ENCODE measurements around the gene TAS1R3. TPM values are rescaled to one million over a fixed set of nuclear protein-coding genes. Genes with fewer than 3 reads are reported as not detected.

TAS1R3 gene
- total and polyA plus RNA-seq, 5 donors from 2014 or later: 0.06 to 2.0 (median 0.11) TPM; not detected in 2

DNA sequence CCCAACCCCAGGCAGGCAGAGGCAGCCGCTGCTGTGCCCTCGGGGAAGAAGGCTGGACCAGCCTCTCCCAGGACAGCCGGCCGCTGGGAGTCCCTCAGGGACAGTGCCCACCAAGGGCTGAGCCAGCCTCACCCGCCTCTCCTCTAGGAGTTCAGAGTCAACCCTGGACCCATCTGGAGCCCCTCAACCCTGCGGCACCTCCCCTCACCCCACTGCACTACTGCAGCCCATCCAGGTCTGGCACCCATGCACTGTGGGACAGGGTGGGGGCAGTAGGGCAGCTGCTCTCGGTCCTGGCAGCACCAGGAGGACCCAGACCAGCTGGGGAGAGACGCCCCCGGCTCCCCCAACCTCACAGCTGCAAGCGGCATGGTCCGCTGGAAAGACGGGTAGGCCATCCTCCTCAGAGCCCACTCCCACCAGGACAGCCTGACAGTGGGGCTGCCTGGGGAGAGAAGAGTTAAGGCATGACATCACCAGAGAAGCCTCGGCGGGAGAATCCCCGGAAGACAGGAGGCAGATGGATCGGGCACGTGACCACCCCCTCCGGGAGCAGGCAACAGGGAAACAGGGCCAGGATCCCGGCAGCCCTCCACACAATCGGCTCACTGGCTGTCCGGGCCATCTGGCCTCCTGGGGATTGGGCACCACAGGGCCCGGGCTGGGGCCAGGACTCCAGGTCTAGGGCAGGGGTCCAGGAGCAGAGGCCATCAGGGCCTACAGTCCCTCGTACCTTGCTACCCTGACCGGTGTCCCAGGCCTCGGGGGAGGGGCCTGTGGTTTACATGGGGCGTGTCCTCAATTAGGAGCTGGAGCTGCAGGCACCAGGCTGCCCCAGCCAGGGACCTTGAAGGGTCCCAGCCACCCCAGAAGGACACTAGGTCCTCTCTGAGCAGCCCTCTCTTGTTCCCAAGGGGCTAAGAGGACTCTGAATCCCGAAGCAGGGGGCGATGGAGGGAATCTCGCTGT, 26.5 kb upstream of the TAS1R3 start:
- H3K4me1 Mint-ChIP-seq: peaks cover 0 to 26% (median 8%) of the 10 kb centered on the region in 4 donors
- Histone ChIP-seq H3K4me3 (ENCODE audit: low read depth, low read length) (no peak overlapping the region), H3K27ac (ENCODE audit: insufficient read depth, low read length, poor library complexity, severe bottlenecking) (peak overlapping the region; percentile 66), H3K36me3 (ENCODE audit: control insufficient read depth, insufficient read depth, low read length) (no peaks in the 10 kb centered on the region), H3K4me1 (ENCODE audit: control insufficient read depth, insufficient read depth, low read length, poor library complexity, severe bottlenecking) (peaks cover 40% of the 10 kb centered on the region), H3K9me3 (ENCODE audit: control insufficient read depth in 2 of 2, low read length in 2 of 2) (no peaks in the 10 kb centered on the region), H3K27me3 (ENCODE audit: control insufficient read depth, insufficient read depth, low read length) (no peaks in the 10 kb centered on the region)
- peaks cover 0 to 3% (median 0%) of the 10 kb centered on the region in 7 donors for H3K9me3 Mint-ChIP-seq
- ATAC-seq (ENCODE audit: low read depth in 2 of 2) (no peak), DNase-seq (no peak)
- H3K27ac Mint-ChIP-seq: peak overlapping the region in 1 of 3 donors; percentile 69
- H3K36me3 Mint-ChIP-seq: no peaks in the 10 kb centered on the region
- H3K4me3 Mint-ChIP-seq: peak overlapping the region; percentile 87 to 91 (median 90)
- H3K27me3 Mint-ChIP-seq: no peaks in the 10 kb centered on the region

DNA sequence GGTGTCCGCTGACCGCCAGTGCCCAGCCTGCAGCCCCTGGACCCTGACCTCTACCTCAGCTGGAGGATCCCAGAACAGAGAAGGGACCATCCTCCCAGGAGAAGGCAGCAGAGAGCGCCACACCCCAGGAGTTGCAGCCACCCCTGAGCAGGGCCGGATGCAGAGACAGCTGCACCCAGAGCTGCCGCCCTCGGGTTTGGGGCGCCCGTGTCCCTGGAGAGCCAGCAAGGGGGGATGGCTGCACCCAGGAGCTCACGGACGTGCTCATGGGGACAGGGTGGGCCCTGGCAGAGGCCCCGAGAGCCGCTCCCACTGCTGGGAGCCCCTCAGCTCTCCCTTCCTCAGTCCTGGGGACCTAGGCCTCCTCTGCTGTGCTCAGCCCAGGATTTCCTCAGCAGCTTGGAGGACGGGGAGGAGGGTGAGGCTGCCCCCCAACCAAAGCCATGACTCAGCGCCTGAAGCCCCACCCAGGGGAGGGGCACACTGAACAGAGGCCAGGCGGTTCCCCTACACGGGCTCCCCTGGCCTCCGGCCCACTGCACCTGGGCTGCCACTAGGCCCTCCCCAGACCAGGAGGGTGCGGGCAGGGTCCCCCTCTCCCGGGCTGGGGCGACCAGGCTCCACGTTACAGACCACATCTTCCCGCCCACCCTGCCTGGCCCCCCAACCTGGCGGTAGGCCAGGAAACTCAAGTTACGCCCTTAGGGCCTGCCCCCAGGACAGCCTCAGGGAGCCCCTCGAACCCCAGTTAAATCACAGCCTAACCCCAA, 25.6 kb upstream of the TAS1R3 start:
- DNase-seq (peak; percentile 53 to 91 (median 63)), ATAC-seq (ENCODE audit: low read depth in 2 of 2) (peak; percentile 46 to 54)
- peak overlapping the region in 2 of 3 donors; percentile 69 to 90 for H3K27ac Mint-ChIP-seq
- H3K4me3 ChIP-seq (ENCODE audit: low read depth, low read length): no peak overlapping the region
- no peaks in the 10 kb centered on the region for H3K27me3 Mint-ChIP-seq
- peaks cover 46% of the 10 kb centered on the region for H3K4me1 ChIP-seq (ENCODE audit: control insufficient read depth, insufficient read depth, low read length, poor library complexity, severe bottlenecking)
- H3K9me3 ChIP-seq (ENCODE audit: control insufficient read depth in 2 of 2, low read length in 2 of 2): no peaks in the 10 kb centered on the region
- H3K4me1 Mint-ChIP-seq: peaks cover 0 to 26% (median 8%) of the 10 kb centered on the region in 4 donors
- H3K27ac ChIP-seq (ENCODE audit: insufficient read depth, low read length, poor library complexity, severe bottlenecking): peak overlapping the region; percentile 66
- peaks cover 0 to 3% (median 0%) of the 10 kb centered on the region in 7 donors for H3K9me3 Mint-ChIP-seq
- peak overlapping the region; percentile 87 to 91 (median 90) for H3K4me3 Mint-ChIP-seq
- H3K36me3 ChIP-seq (ENCODE audit: control insufficient read depth, insufficient read depth, low read length): no peaks in the 10 kb centered on the region
- no peaks in the 10 kb centered on the region for H3K36me3 Mint-ChIP-seq
- H3K27me3 ChIP-seq (ENCODE audit: control insufficient read depth, insufficient read depth, low read length): no peaks in the 10 kb centered on the region

DNA sequence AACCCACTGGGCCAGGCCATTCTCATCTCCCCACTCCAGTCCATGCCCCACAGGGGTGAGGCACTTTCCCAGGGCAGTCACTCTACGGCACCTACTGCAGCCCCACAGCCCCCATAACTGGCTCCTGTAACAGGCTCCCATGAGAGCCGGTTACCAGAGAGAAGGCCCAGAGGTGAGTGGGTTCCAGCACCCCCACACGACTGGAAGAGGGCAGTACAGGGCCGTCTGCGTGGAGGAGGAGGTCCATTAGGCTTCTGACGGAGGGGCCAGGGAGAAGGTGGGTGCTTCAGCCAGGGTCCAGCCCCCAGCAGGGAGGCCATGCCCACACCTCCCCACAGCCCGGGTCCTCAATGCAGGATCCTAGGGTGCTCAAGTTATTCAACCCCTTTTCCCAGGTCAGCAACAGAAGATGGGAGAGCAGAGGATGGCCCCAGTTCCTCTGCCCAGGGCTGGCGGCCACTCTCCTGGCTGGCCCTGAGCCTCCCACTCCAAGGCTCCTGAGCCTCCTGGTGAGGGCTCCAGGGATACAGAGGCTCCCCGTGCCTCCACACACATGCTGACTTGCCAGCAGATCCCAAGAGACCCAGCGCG, 24.9 kb upstream of the TAS1R3 start:
- H3K27ac Mint-ChIP-seq: peak overlapping the region in 2 of 3 donors; percentile 75 to 90
- H3K27ac ChIP-seq (ENCODE audit: insufficient read depth, low read length, poor library complexity, severe bottlenecking): peak overlapping the region; percentile 66
- peaks cover 0 to 26% (median 8%) of the 10 kb centered on the region in 4 donors for H3K4me1 Mint-ChIP-seq
- peaks cover 0 to 3% (median 0%) of the 10 kb centered on the region in 7 donors for H3K9me3 Mint-ChIP-seq
- no peaks in the 10 kb centered on the region for H3K36me3 Mint-ChIP-seq
- peaks cover 46% of the 10 kb centered on the region for H3K4me1 ChIP-seq (ENCODE audit: control insufficient read depth, insufficient read depth, low read length, poor library complexity, severe bottlenecking)
- DNase-seq: peak in 1 of 3 donors; percentile 47
- H3K4me3 Mint-ChIP-seq: peak overlapping the region; percentile 87 to 91 (median 90)
- H3K27me3 Mint-ChIP-seq: no peaks in the 10 kb centered on the region
- peaks cover under 1% of the 10 kb centered on the region for H3K36me3 ChIP-seq (ENCODE audit: control insufficient read depth, insufficient read depth, low read length)
- no peaks in the 10 kb centered on the region for H3K27me3 ChIP-seq (ENCODE audit: control insufficient read depth, insufficient read depth, low read length)
- ATAC-seq (ENCODE audit: low read depth in 2 of 2): no peak
- peak overlapping the region; percentile 71 for H3K4me3 ChIP-seq (ENCODE audit: low read depth, low read length)
- H3K9me3 ChIP-seq (ENCODE audit: control insufficient read depth in 2 of 2, low read length in 2 of 2): no peaks in the 10 kb centered on the region

DNA sequence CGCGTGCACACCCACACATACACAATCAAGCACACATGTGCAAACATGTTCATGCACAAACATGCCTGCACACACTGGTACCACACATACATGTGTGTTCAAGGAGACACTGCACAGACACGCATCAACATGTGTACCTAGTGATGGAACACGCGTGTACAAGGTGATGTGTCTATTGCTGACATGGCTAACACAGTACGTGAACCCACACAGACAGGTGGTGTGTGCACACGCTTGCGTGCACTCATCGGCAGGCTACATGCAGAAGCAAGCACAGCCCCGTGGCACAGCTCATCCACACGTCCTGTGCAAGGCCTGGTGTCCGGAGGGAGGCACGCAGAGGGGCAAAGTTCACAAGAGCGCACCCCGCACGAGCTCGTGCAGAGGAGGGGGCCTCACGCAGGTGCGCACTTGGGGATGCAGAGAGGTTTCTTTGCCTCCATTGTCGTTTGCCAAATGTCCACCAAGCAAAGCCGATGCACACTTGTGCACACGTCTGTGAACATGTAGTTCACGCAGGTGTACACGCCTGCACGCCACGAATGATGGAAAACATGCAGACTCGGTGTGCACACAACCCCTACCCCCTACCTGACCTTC, 24.3 kb upstream of the TAS1R3 start:
- peaks cover 46% of the 10 kb centered on the region for H3K4me1 ChIP-seq (ENCODE audit: control insufficient read depth, insufficient read depth, low read length, poor library complexity, severe bottlenecking)
- peak overlapping the region; percentile 71 for H3K4me3 ChIP-seq (ENCODE audit: low read depth, low read length)
- no peaks in the 10 kb centered on the region for H3K9me3 ChIP-seq (ENCODE audit: control insufficient read depth in 2 of 2, low read length in 2 of 2)
- H3K27me3 ChIP-seq (ENCODE audit: control insufficient read depth, insufficient read depth, low read length): no peaks in the 10 kb centered on the region
- no peak overlapping the region for H3K27ac ChIP-seq (ENCODE audit: insufficient read depth, low read length, poor library complexity, severe bottlenecking)
- DNase-seq (no peak), ATAC-seq (ENCODE audit: low read depth in 2 of 2) (no peak)
- H3K4me1 Mint-ChIP-seq: peaks cover 0 to 26% (median 8%) of the 10 kb centered on the region in 4 donors
- H3K36me3 ChIP-seq (ENCODE audit: control insufficient read depth, insufficient read depth, low read length): peaks cover 7% of the 10 kb centered on the region
- no peaks in the 10 kb centered on the region for H3K27me3 Mint-ChIP-seq
- H3K36me3 Mint-ChIP-seq: no peaks in the 10 kb centered on the region
- peak overlapping the region; percentile 75 to 91 (median 90) for H3K27ac Mint-ChIP-seq
- H3K9me3 Mint-ChIP-seq: peaks cover 0 to 3% (median 0%) of the 10 kb centered on the region in 7 donors
- peak overlapping the region; percentile 87 to 91 (median 90) for H3K4me3 Mint-ChIP-seq

DNA sequence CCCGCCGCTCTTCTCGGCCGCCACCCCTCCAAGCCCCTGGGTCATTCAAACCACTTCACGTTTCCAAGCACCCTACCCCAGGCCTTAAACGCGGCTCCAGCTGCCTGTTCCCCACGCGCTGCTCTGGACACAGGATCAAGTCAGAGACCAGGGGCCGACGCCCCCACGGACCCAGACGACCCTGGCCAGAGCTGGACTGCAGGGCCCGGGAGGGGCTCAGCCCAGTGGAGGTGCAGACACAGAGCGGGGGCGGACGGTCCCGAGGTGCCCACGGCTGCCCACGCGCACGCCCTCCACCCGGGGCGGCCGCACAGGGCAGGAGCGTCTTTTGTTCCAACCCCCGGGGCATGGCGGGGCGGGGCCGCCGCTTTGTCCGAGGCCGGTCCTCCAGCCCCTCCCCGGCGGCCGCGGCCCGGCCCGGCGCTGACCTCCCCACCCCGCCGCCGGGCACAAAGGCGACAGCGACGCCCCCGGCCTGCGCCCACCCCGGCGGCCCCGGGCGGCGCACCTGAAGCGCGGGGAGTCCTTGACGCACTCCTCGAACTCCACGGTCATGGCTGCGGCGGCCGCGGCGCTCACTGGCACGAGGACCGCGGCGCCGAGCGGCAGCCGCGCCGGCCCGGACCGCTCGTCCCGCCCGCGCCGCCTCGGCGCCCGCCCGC, 23.7 kb upstream of the TAS1R3 start:
- no peaks in the 10 kb centered on the region for H3K9me3 ChIP-seq (ENCODE audit: control insufficient read depth in 2 of 2, low read length in 2 of 2)
- no peaks in the 10 kb centered on the region for H3K36me3 Mint-ChIP-seq
- H3K4me1 ChIP-seq (ENCODE audit: control insufficient read depth, insufficient read depth, low read length, poor library complexity, severe bottlenecking): peaks cover 46% of the 10 kb centered on the region
- peaks cover 8% of the 10 kb centered on the region for H3K36me3 ChIP-seq (ENCODE audit: control insufficient read depth, insufficient read depth, low read length)
- H3K4me1 Mint-ChIP-seq: peaks cover 0 to 26% (median 8%) of the 10 kb centered on the region in 4 donors
- H3K27ac Mint-ChIP-seq: peak overlapping the region; percentile 75 to 91 (median 90)
- DNase-seq: no peak
- no peaks in the 10 kb centered on the region for H3K27me3 Mint-ChIP-seq
- H3K4me3 Mint-ChIP-seq: peak overlapping the region; percentile 87 to 91 (median 90)
- H3K9me3 Mint-ChIP-seq: peaks cover 0 to 3% (median 0%) of the 10 kb centered on the region in 7 donors
- no peak overlapping the region for H3K27ac ChIP-seq (ENCODE audit: insufficient read depth, low read length, poor library complexity, severe bottlenecking)
- H3K4me3 ChIP-seq (ENCODE audit: low read depth, low read length): peak overlapping the region; percentile 71
- H3K27me3 ChIP-seq (ENCODE audit: control insufficient read depth, insufficient read depth, low read length): no peaks in the 10 kb centered on the region
- ATAC-seq (ENCODE audit: low read depth in 2 of 2): no peak

DNA sequence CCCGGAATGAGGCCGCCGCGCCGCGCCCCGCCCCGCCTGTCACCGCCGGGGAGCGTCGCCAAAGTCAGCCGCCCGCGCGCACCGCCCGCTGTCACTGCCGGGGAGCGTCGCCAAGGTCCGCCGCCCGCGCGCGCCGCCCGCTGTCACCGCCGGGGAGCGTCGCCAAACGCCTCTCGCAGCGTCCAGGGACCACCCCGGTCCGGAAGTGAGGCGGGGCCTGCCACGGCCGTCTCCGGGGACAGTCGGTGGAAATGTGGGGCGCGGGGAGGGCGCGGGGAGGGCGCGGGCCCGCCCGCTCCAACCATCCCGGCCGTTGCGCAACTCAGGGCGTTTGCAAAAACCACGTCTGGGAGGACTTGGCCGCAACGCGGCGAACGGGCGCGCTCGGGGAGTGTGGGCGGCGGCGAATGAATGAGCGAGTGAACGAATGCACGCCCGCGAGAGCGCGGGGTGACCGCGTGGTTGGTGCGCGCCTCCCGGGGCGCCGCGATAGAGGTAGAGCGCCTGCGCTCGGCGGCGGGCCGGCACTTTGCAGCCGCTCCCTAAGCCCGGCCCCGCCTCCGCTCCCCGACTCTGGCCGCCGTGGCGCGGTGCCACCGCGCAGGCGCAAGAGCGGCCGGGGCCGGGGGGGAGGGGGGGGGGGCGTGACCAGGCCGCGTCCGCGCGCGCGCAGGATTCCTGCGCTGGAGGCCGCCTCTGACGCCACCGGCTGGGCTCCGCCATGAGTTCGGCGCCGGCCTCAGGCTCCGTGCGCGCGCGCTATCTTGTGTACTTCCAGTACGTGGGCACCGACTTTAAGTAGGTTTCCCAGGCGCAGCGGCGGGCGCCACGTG, 22.9 kb upstream of the TAS1R3 start, which contains the start of the genes ACAP3 and PUSL1:
Gene ACAP3, minus strand, starts transcription at position 8 of the 833 bp plus-strand sequence. CDS start 115 bp downstream, outside the sequence.
Gene PUSL1, plus strand, starts transcription at position 675 of the 833 bp plus-strand sequence. Its CDS starts 47 bp downstream, at position 722.
- Histone ChIP-seq H3K4me3 (ENCODE audit: low read depth, low read length) (peak within 1 kb of the TSS; percentile 71), H3K27ac (ENCODE audit: insufficient read depth, low read length, poor library complexity, severe bottlenecking) (peak within 1 kb of the TSS; percentile 89), H3K36me3 (ENCODE audit: control insufficient read depth, insufficient read depth, low read length) (peaks cover 11% of the 10 kb centered on the region), H3K27me3 (ENCODE audit: control insufficient read depth, insufficient read depth, low read length) (no peaks in the 10 kb centered on the region), H3K9me3 (ENCODE audit: control insufficient read depth in 2 of 2, low read length in 2 of 2) (no peaks in the 10 kb centered on the region), H3K4me1 (ENCODE audit: control insufficient read depth, insufficient read depth, low read length, poor library complexity, severe bottlenecking) (peaks cover 46% of the 10 kb centered on the region)
- ATAC-seq (ENCODE audit: low read depth in 2 of 2) (peak; percentile 69 to 74), DNase-seq (peak; percentile 82 to 95 (median 92))
- Mint-ChIP-seq H3K27ac (peak within 1 kb of the TSS; percentile 75 to 92 (median 91)), H3K9me3 (peaks cover 0 to 3% (median 0%) of the 10 kb centered on the region in 7 donors), H3K27me3 (no peaks in the 10 kb centered on the region), H3K36me3 (no peaks in the 10 kb centered on the region), H3K4me3 (peak within 1 kb of the TSS; percentile 87 to 94 (median 91)), H3K4me1 (peaks cover 0 to 26% (median 8%) of the 10 kb centered on the region in 4 donors)
